ENCODE results near the gene URI1. TPM values are rescaled to one million over a fixed set of nuclear protein-coding genes. Genes with fewer than 3 reads are reported as not detected.

URI1 gene
- total RNA-seq, 1 donor from 2014 or later: 43.7 TPM

GRCh38 chr19:29974701-29975100 is 32.7 kb downstream of the URI1 start:
- H3K4me1 Mint-ChIP-seq (ENCODE audit: unreplicated experiment): peaks cover 18% of the 10 kb centered on the region
- no peaks in the 10 kb centered on the region for H3K9me3 Mint-ChIP-seq (ENCODE audit: unreplicated experiment)
- no peak for TF ChIP-seq CTCF (IDR thresholded peaks at IDR 0.05)
- no peak overlapping the region for H3K4me3 Mint-ChIP-seq (ENCODE audit: unreplicated experiment)
- no peak for DNase-seq (ENCODE audit: extremely low spot score, unreplicated experiment)
- no peaks in the 10 kb centered on the region for H3K27me3 Mint-ChIP-seq (ENCODE audit: unreplicated experiment)
- no peak overlapping the region for H3K27ac Mint-ChIP-seq (ENCODE audit: unreplicated experiment)
- no peaks in the 10 kb centered on the region for H3K36me3 Mint-ChIP-seq (ENCODE audit: unreplicated experiment)

- TF ChIP-seq CTCF (IDR thresholded peaks at IDR 0.05): no peak
- Mint-ChIP-seq H3K4me3 (ENCODE audit: unreplicated experiment) (no peak overlapping the region), H3K36me3 (ENCODE audit: unreplicated experiment) (no peaks in the 10 kb centered on the region), H3K4me1 (ENCODE audit: unreplicated experiment) (peaks cover 11% of the 10 kb centered on the region), H3K9me3 (ENCODE audit: unreplicated experiment) (no peaks in the 10 kb centered on the region), H3K27me3 (ENCODE audit: unreplicated experiment) (no peaks in the 10 kb centered on the region), H3K27ac (ENCODE audit: unreplicated experiment) (no peak overlapping the region)
- DNase-seq (ENCODE audit: extremely low spot score, unreplicated experiment): no peak
These were observed 34.3 kb downstream of the URI1 start for GRCh38 chr19:29976151-29976943.

GRCh38 chr19:29978080-29978479 is 36.0 kb downstream of the URI1 start:
- H3K27ac Mint-ChIP-seq (ENCODE audit: unreplicated experiment): no peak overlapping the region
- H3K4me1 Mint-ChIP-seq (ENCODE audit: unreplicated experiment): peaks cover 15% of the 10 kb centered on the region
- TF ChIP-seq CTCF (IDR thresholded peaks at IDR 0.05): no peak
- no peaks in the 10 kb centered on the region for H3K36me3 Mint-ChIP-seq (ENCODE audit: unreplicated experiment)
- H3K9me3 Mint-ChIP-seq (ENCODE audit: unreplicated experiment): no peaks in the 10 kb centered on the region
- H3K4me3 Mint-ChIP-seq (ENCODE audit: unreplicated experiment): no peak overlapping the region
- DNase-seq (ENCODE audit: extremely low spot score, unreplicated experiment): no peak
- H3K27me3 Mint-ChIP-seq (ENCODE audit: unreplicated experiment): no peaks in the 10 kb centered on the region

GRCh38 chr19:29983568-29983967 is 41.5 kb downstream of the URI1 start:
- H3K27me3 Mint-ChIP-seq (ENCODE audit: unreplicated experiment): no peaks in the 10 kb centered on the region

More at GRCh38 chr19:29983568-29983967, 41.5 kb downstream of the URI1 start:
- Mint-ChIP-seq H3K9me3 (ENCODE audit: unreplicated experiment) (no peaks in the 10 kb centered on the region), H3K4me3 (ENCODE audit: unreplicated experiment) (no peak overlapping the region), H3K4me1 (ENCODE audit: unreplicated experiment) (peaks cover 18% of the 10 kb centered on the region), H3K36me3 (ENCODE audit: unreplicated experiment) (peaks cover 6% of the 10 kb centered on the region), H3K27ac (ENCODE audit: unreplicated experiment) (no peak overlapping the region)
- DNase-seq (ENCODE audit: extremely low spot score, unreplicated experiment): no peak
- no peak for TF ChIP-seq CTCF (IDR thresholded peaks at IDR 0.05)

Measured in osteocyte (in vitro differentiated cells).